HEK293 (cell line): ENCODE data around the gene BCDIN3D.
A peak's percentile ranks its signal among the peaks of the same experiment; 100 is the strongest.

ENCODE experiments used
- CTCF ChIA-PET: fragments of 350-600 bp; formaldehyde crosslinking; extraction: SDS; loops from one replicate; lab custom pipeline; 2021; ENCODE audit warnings: antibody characterized with exemption; lab: Yijun Ruan, JAX
- POLR2A ChIA-PET: fragments of 300-600 bp; formaldehyde crosslinking; extraction: SDS; loops from one replicate; lab custom pipeline; 2020; ENCODE audit warnings: antibody characterized with exemption, inconsistent platforms; lab: Yijun Ruan, JAX
- H3K27ac ChIP-seq: fragments of 200-500 bp; sonication (Bioruptor generic); 2 replicates; pipeline ENCODE4 v1.5.1; 2014; ENCODE audit warnings: low read depth, low read length, control low read depth, inconsistent platforms; ENCODE audit errors: extremely low read depth
- H3K36me3 ChIP-seq, 2 experiments: fragments of 200-500 bp in 1 of 2; sonication (Bioruptor generic) in 1 of 2; 1 replicate in 1 of 2; 2 replicates in 1 of 2; pipeline ENCODE4 v1.5.1; 2014 to 2017; ENCODE audit warnings: inconsistent platforms in 2 of 2, low read length in 2 of 2; ENCODE audit not compliant: control insufficient read depth in 2 of 2, insufficient read depth in 1 of 2
- H3K4me1 ChIP-seq: fragments of 200-500 bp; sonication (Bioruptor generic); 2 replicates; pipeline ENCODE4 v1.5.1; 2014; ENCODE audit warnings: mild to moderate bottlenecking, low read length, inconsistent platforms; ENCODE audit not compliant: control insufficient read depth, insufficient read depth
- H3K4me3 ChIP-seq: 2 replicates; pipeline ENCODE4 v1.5.1; 2011; ENCODE audit warnings: low read depth, mild to moderate bottlenecking, control low read depth, low read length, moderate library complexity
- H3K9me3 ChIP-seq: fragments of 200-500 bp; sonication (Bioruptor generic); 2 replicates; pipeline ENCODE4 v1.5.1; 2014; ENCODE audit warnings: low read depth, low read length, inconsistent platforms; ENCODE audit not compliant: control insufficient read depth, insufficient read depth
- EGR2 ChIP-seq: fragments of 450-650 bp; formaldehyde crosslinking; IDR thresholded peaks from 2 replicates; pipeline ENCODE4 v1.5.1; 2016; ENCODE audit warnings: low read depth, missing biosample characterization, missing genetic modification characterization
- FEZF1 ChIP-seq: fragments of 450-650 bp; formaldehyde crosslinking; IDR thresholded peaks from 2 replicates; pipeline ENCODE4 v1.5.1; 2016; ENCODE audit warnings: missing biosample characterization, missing genetic modification characterization
- PRDM1 ChIP-seq: fragments of 450-650 bp; formaldehyde crosslinking; IDR thresholded peaks from 2 replicates; pipeline ENCODE4; 2016; ENCODE audit warnings: missing biosample characterization, missing genetic modification characterization
- ZBTB21 ChIP-seq: fragments of 450-650 bp; formaldehyde crosslinking; IDR thresholded peaks from 2 replicates; pipeline ENCODE4 v1.5.1; 2017; ENCODE audit warnings: missing biosample characterization, missing genetic modification characterization
- ZBTB8A ChIP-seq: fragments of 450-650 bp; formaldehyde crosslinking; IDR thresholded peaks from 2 replicates; pipeline ENCODE4 v1.5.1; 2016; ENCODE audit warnings: missing biosample characterization, missing genetic modification characterization
- ZIC2 ChIP-seq: fragments of 450-650 bp; formaldehyde crosslinking; IDR thresholded peaks from 2 replicates; pipeline ENCODE4 v1.5.1; 2016; ENCODE audit warnings: missing biosample characterization, missing genetic modification characterization
- ZNF133 ChIP-seq: fragments of 450-650 bp; formaldehyde crosslinking; IDR thresholded peaks from 2 replicates; pipeline ENCODE4 v1.5.1; 2016; ENCODE audit warnings: missing biosample characterization, missing genetic modification characterization
- ZNF175 ChIP-seq: fragments of 450-650 bp; formaldehyde crosslinking; IDR thresholded peaks from 2 replicates; pipeline ENCODE4 v1.5.1; 2016; ENCODE audit warnings: missing biosample characterization, missing genetic modification characterization
- ZNF2 ChIP-seq: fragments of 450-650 bp; formaldehyde crosslinking; IDR thresholded peaks from 2 replicates; pipeline ENCODE4 v1.5.1; 2016; ENCODE audit warnings: missing biosample characterization, missing genetic modification characterization
- ZNF211 ChIP-seq: fragments of 450-650 bp; formaldehyde crosslinking; IDR thresholded peaks from 2 replicates; pipeline ENCODE4 v1.5.1; 2016; ENCODE audit warnings: low read depth, missing biosample characterization, missing genetic modification characterization
- ZNF239 ChIP-seq: fragments of 450-650 bp; formaldehyde crosslinking; IDR thresholded peaks from 2 replicates; pipeline ENCODE4 v1.5.1; 2016; ENCODE audit warnings: missing biosample characterization, missing genetic modification characterization
- ZNF280C ChIP-seq: fragments of 450-650 bp; formaldehyde crosslinking; IDR thresholded peaks from 2 replicates; pipeline ENCODE4 v1.5.1; 2016; ENCODE audit warnings: missing biosample characterization, missing genetic modification characterization
- ZNF302 ChIP-seq: fragments of 450-650 bp; formaldehyde crosslinking; IDR thresholded peaks from 2 replicates; pipeline ENCODE4 v1.5.1; 2016; ENCODE audit warnings: missing biosample characterization, missing genetic modification characterization, low read depth
- ZNF311 ChIP-seq: fragments of 450-650 bp; formaldehyde crosslinking; IDR thresholded peaks from 2 replicates; pipeline ENCODE4 v1.5.1; 2017; ENCODE audit warnings: missing biosample characterization, missing genetic modification characterization, borderline replicate concordance
- ZNF366 ChIP-seq: fragments of 450-650 bp; formaldehyde crosslinking; conservative IDR thresholded peaks from 2 replicates; pipeline ENCODE4 v1.5.1; 2016; ENCODE audit warnings: missing biosample characterization, missing genetic modification characterization
- ZNF391 ChIP-seq: fragments of 450-650 bp; formaldehyde crosslinking; IDR thresholded peaks from 2 replicates; pipeline ENCODE4 v1.5.1; 2016; ENCODE audit warnings: low read depth, missing biosample characterization, missing genetic modification characterization, borderline replicate concordance
- ZNF404 ChIP-seq: fragments of 450-650 bp; formaldehyde crosslinking; IDR thresholded peaks from 2 replicates; pipeline ENCODE4 v1.5.1; 2017; ENCODE audit warnings: missing biosample characterization, missing genetic modification characterization
- ZNF488 ChIP-seq: fragments of 450-650 bp; formaldehyde crosslinking; IDR thresholded peaks from 2 replicates; pipeline ENCODE4 v1.5.1; 2016; ENCODE audit warnings: missing biosample characterization, missing genetic modification characterization
- ZNF549 ChIP-seq: fragments of 450-650 bp; IDR thresholded peaks from 2 replicates; pipeline ENCODE4 v1.5.1; 2018; ENCODE audit warnings: missing biosample characterization, missing genetic modification characterization, mild to moderate bottlenecking, inconsistent platforms, moderate library complexity
- ZNF561 ChIP-seq: fragments of 450-650 bp; IDR thresholded peaks from 2 replicates; pipeline ENCODE4 v1.5.1; 2018; ENCODE audit warnings: missing biosample characterization, missing genetic modification characterization, borderline replicate concordance
- ZNF629 ChIP-seq: fragments of 450-650 bp; formaldehyde crosslinking; IDR thresholded peaks from 2 replicates; pipeline ENCODE4 v1.5.1; 2017; ENCODE audit warnings: missing biosample characterization, missing genetic modification characterization
- ZNF837 ChIP-seq: fragments of 450-650 bp; formaldehyde crosslinking; IDR thresholded peaks from 2 replicates; pipeline ENCODE4 v1.5.1; 2016; ENCODE audit warnings: missing biosample characterization, missing genetic modification characterization
- ZSCAN16 ChIP-seq: fragments of 450-650 bp; formaldehyde crosslinking; IDR thresholded peaks from 2 replicates; pipeline ENCODE4 v1.5.1; 2016; ENCODE audit warnings: missing biosample characterization, missing genetic modification characterization
- TF ChIP-seq, protein P1 (sequence below): fragments of 450-650 bp; formaldehyde crosslinking; optimal IDR thresholded peaks from 2 replicates; pipeline ENCODE3; 2016; ENCODE audit warnings: missing biosample characterization, mild to moderate bottlenecking, missing genetic modification characterization
- TF ChIP-seq, protein P2 (sequence below): fragments of 450-650 bp; formaldehyde crosslinking; IDR thresholded peaks from 2 replicates; pipeline ENCODE4 v1.5.1; 2017; ENCODE audit warnings: missing biosample characterization, missing genetic modification characterization
- TF ChIP-seq, protein P3 (sequence below): fragments of 450-650 bp; formaldehyde crosslinking; IDR thresholded peaks from 2 replicates; pipeline ENCODE4 v1.5.1; 2016; ENCODE audit warnings: missing biosample characterization, missing genetic modification characterization, borderline replicate concordance

Gene BCDIN3D

DNA sequence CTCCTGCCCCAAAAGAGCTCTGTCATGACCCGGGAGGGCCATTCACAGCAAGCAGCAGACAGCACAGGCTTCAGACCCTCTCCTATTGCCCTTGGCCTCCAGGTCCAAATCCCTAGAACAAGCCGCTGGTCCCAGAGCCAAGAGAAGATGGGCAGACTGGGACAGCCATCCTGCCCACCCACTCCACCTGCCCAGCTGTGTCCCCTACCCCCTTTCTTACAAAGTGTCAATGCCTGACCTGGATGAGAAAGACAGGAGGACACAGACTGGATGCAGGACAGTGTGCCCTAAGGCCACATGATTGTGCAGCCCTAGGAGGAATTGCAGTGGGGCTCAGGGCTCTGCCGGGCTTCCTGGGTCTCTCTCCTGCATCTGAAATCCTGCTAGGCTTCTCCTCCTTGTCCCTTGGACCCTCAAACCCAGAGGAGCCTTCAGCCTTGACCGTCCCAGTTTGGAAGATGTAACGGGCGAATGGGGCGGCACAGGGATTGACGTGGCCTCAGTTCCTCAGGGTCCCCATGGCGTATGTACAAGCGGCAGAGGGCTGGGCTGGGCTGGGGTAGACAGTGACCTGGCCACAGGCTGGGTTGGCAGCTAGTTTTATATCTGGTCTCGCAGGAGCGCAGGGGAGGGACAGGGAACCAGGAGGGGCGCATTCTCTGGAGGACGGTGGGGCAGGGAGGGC lies 27.1 kb upstream of the BCDIN3D start:
- POLR2A ChIA-PET: interaction anchor here (0.6 to 1.5 kb wide), 7 partner anchors 15 to 129 kb away, joined by 3 to 7 read pairs (median 4); partner anchors contain the start of genes BCDIN3D, NCKAP5L and TMBIM6
- no peaks in the 10 kb centered on the region for H3K9me3 ChIP-seq
- no peaks in the 10 kb centered on the region for H3K36me3 ChIP-seq
- H3K4me1 ChIP-seq: peaks cover 14% of the 10 kb centered on the region
- no peak for TF ChIP-seq ZNF302 (tag by site-specific recombination)
- no peak for TF ChIP-seq PRDM1 (tag by site-specific recombination)
- TF ChIP-seq ZNF404 (tag by site-specific recombination): no peak
- TF ChIP-seq ZNF629: no peak
- TF ChIP-seq ZIC2 (tag by site-specific recombination): no peak
- no peak for TF ChIP-seq ZNF837 (tag by site-specific recombination)
- TF ChIP-seq ZNF211: no peak
- TF ChIP-seq ZNF133 (tag by site-specific recombination): no peak
- TF ChIP-seq ZBTB8A: no peak
- TF ChIP-seq, protein P1, sequence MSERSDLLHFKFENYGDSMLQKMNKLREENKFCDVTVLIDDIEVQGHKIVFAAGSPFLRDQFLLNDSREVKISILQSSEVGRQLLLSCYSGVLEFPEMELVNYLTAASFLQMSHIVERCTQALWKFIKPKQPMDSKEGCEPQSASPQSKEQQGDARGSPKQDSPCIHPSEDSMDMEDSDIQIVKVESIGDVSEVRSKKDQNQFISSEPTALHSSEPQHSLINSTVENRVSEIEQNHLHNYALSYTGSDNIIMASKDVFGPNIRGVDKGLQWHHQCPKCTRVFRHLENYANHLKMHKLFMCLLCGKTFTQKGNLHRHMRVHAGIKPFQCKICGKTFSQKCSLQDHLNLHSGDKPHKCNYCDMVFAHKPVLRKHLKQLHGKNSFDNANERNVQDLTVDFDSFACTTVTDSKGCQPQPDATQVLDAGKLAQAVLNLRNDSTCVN (tag by site-specific recombination): no peak
- no peak for TF ChIP-seq ZNF175
- TF ChIP-seq ZNF391: no peak
- TF ChIP-seq FEZF1 (tag by site-specific recombination): no peak
- TF ChIP-seq ZNF280C (tag by site-specific recombination): no peak
- TF ChIP-seq EGR2 (tag by site-specific recombination): no peak
- H3K4me3 ChIP-seq: no peak overlapping the region
- CTCF ChIA-PET: interaction anchor here (0.9 to 6.1 kb wide), 10 partner anchors 16 to 199 kb away, joined by 3 to 99 read pairs (median 10); no protein-coding TSS in a partner anchor
- H3K27ac ChIP-seq: peak overlapping the region; percentile 63

DNA sequence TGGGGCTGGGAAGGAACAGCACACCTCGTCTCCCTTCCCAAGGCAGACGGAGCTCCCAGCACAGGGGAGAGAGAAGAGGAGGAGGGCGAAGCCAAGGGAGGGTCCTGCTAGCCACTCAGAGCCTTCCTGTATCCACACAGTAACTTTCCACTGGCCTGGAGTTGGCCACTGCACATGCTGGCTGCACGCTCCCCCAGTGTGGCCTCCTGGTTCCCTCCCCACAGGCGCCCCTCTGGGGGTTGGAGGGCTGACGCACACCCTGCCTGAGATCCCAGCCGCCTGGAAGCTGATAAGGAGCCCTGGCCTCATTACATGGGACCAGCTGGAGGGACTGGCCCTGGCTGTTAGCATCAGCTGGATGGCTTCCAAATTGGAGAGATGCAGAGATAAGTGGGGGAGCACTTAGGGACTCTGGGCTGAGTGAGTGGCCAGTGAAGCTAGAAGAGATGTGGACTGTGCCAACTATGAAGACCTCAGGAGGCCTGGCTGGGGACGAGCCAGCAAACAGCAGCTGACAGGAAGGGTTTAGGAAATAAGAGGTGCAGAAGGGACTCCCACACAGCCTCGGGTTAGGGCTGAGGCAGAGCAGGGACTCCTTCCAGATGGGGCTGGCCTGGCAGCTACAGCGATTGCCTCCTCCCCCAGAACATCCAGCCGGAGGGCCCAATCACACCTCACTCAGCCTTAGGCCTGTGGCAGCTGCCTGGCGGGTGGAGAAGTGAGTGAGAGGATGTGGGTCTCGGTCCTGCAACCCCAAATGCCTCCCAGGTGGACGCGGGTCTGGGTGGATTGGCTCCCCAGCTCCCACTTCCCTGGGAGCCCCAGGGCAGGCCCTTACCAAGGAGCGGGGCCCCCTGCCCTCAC lies 26.3 kb upstream of the BCDIN3D start:
- Histone ChIP-seq H3K36me3 (no peaks in the 10 kb centered on the region), H3K4me1 (peaks cover 14% of the 10 kb centered on the region), H3K27ac (peak overlapping the region; percentile 63), H3K9me3 (no peaks in the 10 kb centered on the region), H3K4me3 (no peak overlapping the region)
- CTCF ChIA-PET: interaction anchor here (0.7 to 6.1 kb wide), 16 partner anchors 17 to 200 kb away, joined by 3 to 99 read pairs (median 5); partner anchors contain the start of gene BCDIN3D
- POLR2A ChIA-PET: interaction anchor here (0.6 to 1.5 kb wide), 10 partner anchors 16 to 1476 kb away, joined by 3 to 7 read pairs (median 4); partner anchors contain the start of genes BCDIN3D, NCKAP5L and TMBIM6
- TF ChIP-seq, protein P2, sequence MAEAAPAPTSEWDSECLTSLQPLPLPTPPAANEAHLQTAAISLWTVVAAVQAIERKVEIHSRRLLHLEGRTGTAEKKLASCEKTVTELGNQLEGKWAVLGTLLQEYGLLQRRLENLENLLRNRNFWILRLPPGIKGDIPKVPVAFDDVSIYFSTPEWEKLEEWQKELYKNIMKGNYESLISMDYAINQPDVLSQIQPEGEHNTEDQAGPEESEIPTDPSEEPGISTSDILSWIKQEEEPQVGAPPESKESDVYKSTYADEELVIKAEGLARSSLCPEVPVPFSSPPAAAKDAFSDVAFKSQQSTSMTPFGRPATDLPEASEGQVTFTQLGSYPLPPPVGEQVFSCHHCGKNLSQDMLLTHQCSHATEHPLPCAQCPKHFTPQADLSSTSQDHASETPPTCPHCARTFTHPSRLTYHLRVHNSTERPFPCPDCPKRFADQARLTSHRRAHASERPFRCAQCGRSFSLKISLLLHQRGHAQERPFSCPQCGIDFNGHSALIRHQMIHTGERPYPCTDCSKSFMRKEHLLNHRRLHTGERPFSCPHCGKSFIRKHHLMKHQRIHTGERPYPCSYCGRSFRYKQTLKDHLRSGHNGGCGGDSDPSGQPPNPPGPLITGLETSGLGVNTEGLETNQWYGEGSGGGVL (tag by site-specific recombination): peak; percentile 96
- TF ChIP-seq ZNF366 (tag by site-specific recombination): peak; percentile 86
- TF ChIP-seq ZNF311 (tag by site-specific recombination): no peak
- TF ChIP-seq ZNF549 (tag by site-specific recombination): no peak
- TF ChIP-seq ZSCAN16 (tag by site-specific recombination): no peak
- peak; percentile 62 for TF ChIP-seq ZNF2
- TF ChIP-seq FEZF1 (tag by site-specific recombination): peak; percentile 79
- peak; percentile 70 for TF ChIP-seq ZBTB21
- TF ChIP-seq ZNF239 (tag by site-specific recombination): no peak
- TF ChIP-seq ZNF488 (tag by site-specific recombination): no peak
- TF ChIP-seq, protein P3, sequence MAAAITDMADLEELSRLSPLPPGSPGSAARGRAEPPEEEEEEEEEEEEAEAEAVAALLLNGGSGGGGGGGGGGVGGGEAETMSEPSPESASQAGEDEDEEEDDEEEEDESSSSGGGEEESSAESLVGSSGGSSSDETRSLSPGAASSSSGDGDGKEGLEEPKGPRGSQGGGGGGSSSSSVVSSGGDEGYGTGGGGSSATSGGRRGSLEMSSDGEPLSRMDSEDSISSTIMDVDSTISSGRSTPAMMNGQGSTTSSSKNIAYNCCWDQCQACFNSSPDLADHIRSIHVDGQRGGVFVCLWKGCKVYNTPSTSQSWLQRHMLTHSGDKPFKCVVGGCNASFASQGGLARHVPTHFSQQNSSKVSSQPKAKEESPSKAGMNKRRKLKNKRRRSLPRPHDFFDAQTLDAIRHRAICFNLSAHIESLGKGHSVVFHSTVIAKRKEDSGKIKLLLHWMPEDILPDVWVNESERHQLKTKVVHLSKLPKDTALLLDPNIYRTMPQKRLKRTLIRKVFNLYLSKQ (tag by site-specific recombination): no peak
- TF ChIP-seq ZNF561 (tag by site-specific recombination): 0 out of 2 replicates have a peak, but pooled peaks have one; percentile 83
